Thyroid gland (tissue), 4 donors: ENCODE data around the gene RHEB. TPM values are rescaled to one million over a fixed set of nuclear protein-coding genes. Genes with fewer than 3 reads are reported as not detected.

Experiments
- DNase-seq, 2 donors: peaks; one replicate each; pipeline ENCODE4 v3.0.0-alpha.2; 2019
- H3K27ac ChIP-seq, 3 donors: fragments of 200-600 bp; sonication (generic); 1 replicate in 2 of 3; 2 replicates in 1 of 3; pipeline ENCODE4 v1.5.1; 2016 to 2019; ENCODE audit warnings: mild to moderate bottlenecking in 1 of 3, moderate library complexity in 1 of 3
- H3K27me3 ChIP-seq: fragments of 200-600 bp; sonication (generic); one replicate; pipeline ENCODE4 v1.5.1; 2019
- H3K36me3 ChIP-seq, 2 donors: fragments of 200-600 bp; sonication (generic); one replicate each; pipeline ENCODE4 v1.5.1; 2016 to 2019
- H3K4me1 ChIP-seq, 2 donors: fragments of 200-600 bp; sonication (generic); one replicate each; pipeline ENCODE4 v1.5.1; 2017 to 2019
- H3K4me3 ChIP-seq, 3 donors: fragments of 200-600 bp; sonication (generic); replicated peaks in 1 of 3; 1 replicate in 2 of 3; 2 replicates in 1 of 3; pipeline ENCODE4 v1.5.1; 2016; ENCODE audit warnings: mild to moderate bottlenecking in 1 of 3
- H3K9me3 ChIP-seq: fragments of 200-600 bp; sonication (generic); one replicate; pipeline ENCODE4 v1.5.1; 2017
- POLR2A ChIP-seq, 2 donors: fragments of 450-650 bp; IDR thresholded peaks; one replicate each; pipeline ENCODE4 v1.6.1; 2017; ENCODE audit warnings: antibody characterized with exemption in 2 of 2, mild to moderate bottlenecking in 2 of 2, moderate library complexity in 1 of 2
- WGBS, 2 donors: methylation state at CpG; one replicate each; pipeline ENCODE4 v1.1.5; 2017; 5-methylcytosine and 5-hydroxymethylcytosine counted together
- intact Hi-C: fragments of 100-400 bp; cut with DNase I; formaldehyde crosslinking; loops from one replicate; pipeline ENCODE4 v1.15.1; 2023
- total RNA-seq, 4 donors: library from RNA; depleted of rRNA; stranded (reverse); fragments of >200 nt; gene quantifications; one replicate each; pipeline ENCODE4 v1.2.3, GENCODE V29; 2016
- TF ChIP-seq, protein P1 (sequence below), 6 experiments: fragments of 200-600 bp in 3 of 6; fragments of 450-650 bp in 3 of 6; sonication (generic) in 3 of 6; IDR thresholded peaks; one replicate each; pipeline ENCODE4 v1.5.1; 2016 to 2019; ENCODE audit warnings: antibody characterized with exemption in 6 of 6, mild to moderate bottlenecking in 2 of 6, inconsistent platforms in 1 of 6, moderate library complexity in 1 of 6

Gene RHEB
- total RNA-seq, 4 donors from 2014 or later = 88.3 to 104 (median 95.6) TPM

GRCh38 chr7:151459726-151460473, 59.8 kb downstream of the RHEB start:
- DNase-seq = peak; percentile 83 to 87
- intact Hi-C loops = no loop called here
- Histone ChIP-seq H3K4me3 (no peak overlapping the region), H3K27me3 (no peaks in the 10 kb centered on the region), H3K27ac (peak overlapping the region; percentile 54 to 88 (median 81)), H3K4me1 (peaks cover 15 to 26% of the 10 kb centered on the region in 2 donors), H3K36me3 (peaks cover 0 to under 1% of the 10 kb centered on the region in 2 donors), H3K9me3 (no peaks in the 10 kb centered on the region)
- 1 to 5% methylated on average over 15 to 20 of the region's 25 CpGs for WGBS, 2 donors
- TF ChIP-seq POLR2A (IDR thresholded peaks at IDR 0.05) = peak in 1 of 2 donors; percentile 29
- TF ChIP-seq, protein P1, sequence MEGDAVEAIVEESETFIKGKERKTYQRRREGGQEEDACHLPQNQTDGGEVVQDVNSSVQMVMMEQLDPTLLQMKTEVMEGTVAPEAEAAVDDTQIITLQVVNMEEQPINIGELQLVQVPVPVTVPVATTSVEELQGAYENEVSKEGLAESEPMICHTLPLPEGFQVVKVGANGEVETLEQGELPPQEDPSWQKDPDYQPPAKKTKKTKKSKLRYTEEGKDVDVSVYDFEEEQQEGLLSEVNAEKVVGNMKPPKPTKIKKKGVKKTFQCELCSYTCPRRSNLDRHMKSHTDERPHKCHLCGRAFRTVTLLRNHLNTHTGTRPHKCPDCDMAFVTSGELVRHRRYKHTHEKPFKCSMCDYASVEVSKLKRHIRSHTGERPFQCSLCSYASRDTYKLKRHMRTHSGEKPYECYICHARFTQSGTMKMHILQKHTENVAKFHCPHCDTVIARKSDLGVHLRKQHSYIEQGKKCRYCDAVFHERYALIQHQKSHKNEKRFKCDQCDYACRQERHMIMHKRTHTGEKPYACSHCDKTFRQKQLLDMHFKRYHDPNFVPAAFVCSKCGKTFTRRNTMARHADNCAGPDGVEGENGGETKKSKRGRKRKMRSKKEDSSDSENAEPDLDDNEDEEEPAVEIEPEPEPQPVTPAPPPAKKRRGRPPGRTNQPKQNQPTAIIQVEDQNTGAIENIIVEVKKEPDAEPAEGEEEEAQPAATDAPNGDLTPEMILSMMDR (IDR thresholded peaks at IDR 0.05) = peak in 4 of 6 experiments; percentile 39 to 54 (median 46)

- intact Hi-C loops = no loop called here
- no peak for TF ChIP-seq POLR2A (IDR thresholded peaks at IDR 0.05)
- TF ChIP-seq, protein P1 (IDR thresholded peaks at IDR 0.05) = no peak
- Histone ChIP-seq H3K27ac (no peak overlapping the region), H3K4me3 (no peak overlapping the region), H3K36me3 (no peaks in the 10 kb centered on the region), H3K27me3 (no peaks in the 10 kb centered on the region), H3K9me3 (no peaks in the 10 kb centered on the region), H3K4me1 (peaks cover 15 to 26% of the 10 kb centered on the region in 2 donors)
- 93 to 96% methylated on average over 6 of the region's 6 CpGs for WGBS, 2 donors
- DNase-seq = no peak
Measured at GRCh38 chr7:151457534-151457933, 62.2 kb downstream of the RHEB start.

GRCh38 chr7:151456782-151457181, 62.9 kb downstream of the RHEB start:
- intact Hi-C loops = no loop called here
- Histone ChIP-seq H3K4me1 (peaks cover 15 to 26% of the 10 kb centered on the region in 2 donors), H3K36me3 (no peaks in the 10 kb centered on the region), H3K27ac (no peak overlapping the region), H3K27me3 (no peaks in the 10 kb centered on the region), H3K4me3 (no peak overlapping the region), H3K9me3 (no peaks in the 10 kb centered on the region)
- 76 to 91% methylated on average over 4 of the region's 4 CpGs for WGBS, 2 donors
- TF ChIP-seq, protein P1 (IDR thresholded peaks at IDR 0.05) = no peak
- no peak for TF ChIP-seq POLR2A (IDR thresholded peaks at IDR 0.05)
- no peak for DNase-seq

DNA sequence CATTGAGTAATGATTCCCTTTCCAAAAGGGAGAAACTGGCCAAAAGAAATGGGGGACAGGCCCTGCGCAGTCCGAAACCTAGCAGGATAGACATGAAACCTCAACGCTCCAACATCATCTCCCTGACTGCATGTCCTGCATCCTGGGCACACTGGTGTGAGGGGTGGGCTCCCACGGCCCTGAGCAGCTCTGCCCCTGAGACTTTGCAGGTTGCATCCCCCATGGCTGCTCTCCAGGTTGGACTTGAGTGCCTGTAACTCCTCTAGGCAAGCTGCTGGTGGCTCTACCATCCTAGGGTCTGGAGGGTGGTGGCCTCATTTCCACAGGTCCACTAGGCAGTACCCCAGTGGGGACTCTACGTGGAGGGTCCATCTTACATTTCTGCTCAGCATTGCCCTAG, 63.4 kb downstream of the RHEB start:
- TF ChIP-seq POLR2A (IDR thresholded peaks at IDR 0.05) = no peak
- TF ChIP-seq, protein P1 (IDR thresholded peaks at IDR 0.05) = no peak
- no peak for DNase-seq
- Histone ChIP-seq H3K4me3 (no peak overlapping the region), H3K4me1 (peaks cover 15 to 23% of the 10 kb centered on the region in 2 donors), H3K9me3 (no peaks in the 10 kb centered on the region), H3K36me3 (no peaks in the 10 kb centered on the region), H3K27me3 (no peaks in the 10 kb centered on the region), H3K27ac (no peak overlapping the region)
- intact Hi-C loops = no loop called here
- WGBS, 2 donors = 92 to 98% methylated on average over 3 to 5 of the region's 5 CpGs

GRCh38 chr7:151455690-151456089, 64.0 kb downstream of the RHEB start:
- H3K4me3 ChIP-seq = no peak overlapping the region
- H3K4me1 ChIP-seq = peaks cover 15 to 18% of the 10 kb centered on the region in 2 donors
- H3K27me3 ChIP-seq = no peaks in the 10 kb centered on the region
- WGBS, 2 donors = 84 to 100% methylated on average over 4 of the region's 4 CpGs
- no peak overlapping the region for H3K27ac ChIP-seq
- H3K36me3 ChIP-seq = no peaks in the 10 kb centered on the region
- intact Hi-C loops = no loop called here
- DNase-seq = no peak
- H3K9me3 ChIP-seq = no peaks in the 10 kb centered on the region
- TF ChIP-seq POLR2A (IDR thresholded peaks at IDR 0.05) = no peak
- TF ChIP-seq, protein P1 (IDR thresholded peaks at IDR 0.05) = no peak
